Neural cell (in vitro differentiated cells): ENCODE measurements around the gene HSBP1L1. TPM values are rescaled to one million over a fixed set of nuclear protein-coding genes. Genes with fewer than 3 reads are reported as not detected.

Experiments
- H2AFZ ChIP-seq: fragments of 200-600, 300-800 bp; sonication (generic), shearing (Covaris generic); 2 replicates; pipeline ENCODE4 v1.6.0; 2014; ENCODE audit warnings: low read depth, mild to moderate bottlenecking, antibody characterized with exemption, low read length, moderate library complexity
- H3F3A ChIP-seq: fragments of 200-600 bp; shearing (Covaris generic); 2 replicates; pipeline ENCODE4 v1.6.1; 2016; ENCODE audit warnings: mild to moderate bottlenecking, moderate library complexity, mixed read lengths, antibody characterized with exemption, low read length; ENCODE audit not compliant: insufficient read depth, poor library complexity, severe bottlenecking
- H3K27ac ChIP-seq: fragments of 200-600, 300-800 bp; sonication (generic), shearing (Covaris generic); 2 replicates; pipeline ENCODE4 v1.5.1; 2014; ENCODE audit warnings: mild to moderate bottlenecking, low read length, moderate library complexity
- H3K27me3 ChIP-seq: fragments of 300-800, 200-600 bp; sonication (generic), shearing (Covaris generic); 2 replicates; pipeline ENCODE4 v1.6.0; 2014; ENCODE audit warnings: mild to moderate bottlenecking, low read depth, low read length, moderate library complexity; ENCODE audit not compliant: insufficient read depth
- H3K36me3 ChIP-seq: fragments of 300-800, 200-600 bp; sonication (generic), shearing (Covaris generic); 2 replicates; pipeline ENCODE4 v1.5.1; 2014; ENCODE audit warnings: mild to moderate bottlenecking, antibody characterized with exemption, low read length, moderate library complexity; ENCODE audit not compliant: insufficient read depth
- H3K4me2 ChIP-seq: fragments of 300-800, 200-600 bp; sonication (generic), shearing (Covaris generic); 2 replicates; pipeline ENCODE4 v1.6.0; 2014; ENCODE audit warnings: mild to moderate bottlenecking, low read length
- H3K4me3 ChIP-seq: fragments of 300-800, 200-600 bp; sonication (generic), shearing (Covaris generic); 2 replicates; pipeline ENCODE4 v1.5.1; 2014; ENCODE audit warnings: mild to moderate bottlenecking, low read length, moderate library complexity
- H3K79me2 ChIP-seq: fragments of 200-600 bp; shearing (Covaris generic); replicated peaks from 2 replicates; pipeline ENCODE4 v1.6.0; 2014; ENCODE audit warnings: mild to moderate bottlenecking, low read length, moderate library complexity; ENCODE audit not compliant: insufficient read depth
- H3K9ac ChIP-seq: fragments of 300-800, 200-600 bp; sonication (generic), shearing (Covaris generic); 2 replicates; pipeline ENCODE4 v1.6.1; 2016; ENCODE audit warnings: mild to moderate bottlenecking, low read length, mixed read lengths
- H3K9me2 ChIP-seq: fragments of 200-600 bp; shearing (Covaris generic); 2 replicates; pipeline ENCODE4 v1.6.1; 2016; ENCODE audit warnings: mild to moderate bottlenecking, low read length, mixed read lengths; ENCODE audit not compliant: insufficient read depth
- H3K9me3 ChIP-seq: fragments of 200-600, 300-800 bp; sonication (generic), shearing (Covaris generic); 2 replicates; pipeline ENCODE4 v1.6.1; 2016; ENCODE audit warnings: mild to moderate bottlenecking, mixed run types, low read length, moderate library complexity, mixed read lengths
- H4K20me1 ChIP-seq: fragments of 200-600 bp; shearing (Covaris generic); 2 replicates; pipeline ENCODE4 v1.6.1; 2016; ENCODE audit warnings: mild to moderate bottlenecking, mixed run types; ENCODE audit not compliant: insufficient read depth
- EP300 ChIP-seq: fragments of 450-650 bp; conservative IDR thresholded peaks from 2 replicates; pipeline ENCODE4 v1.6.1; 2014; ENCODE audit warnings: antibody characterized with exemption, mild to moderate bottlenecking, moderate library complexity; ENCODE audit not compliant: poor library complexity, severe bottlenecking
- EZH2 ChIP-seq: fragments of 200-600, 300-800 bp; shearing (Covaris generic), sonication (generic); IDR thresholded peaks from 2 replicates; pipeline ENCODE4 v1.6.1; 2014; ENCODE audit warnings: antibody characterized with exemption, low read length, borderline replicate concordance, mild to moderate bottlenecking; ENCODE audit not compliant: insufficient read depth, poor library complexity, severe bottlenecking
- MXI1 ChIP-seq: fragments of 450-650 bp; conservative IDR thresholded peaks from 2 replicates; pipeline ENCODE4 v1.6.1; 2014; ENCODE audit warnings: antibody characterized with exemption, mild to moderate bottlenecking; ENCODE audit not compliant: poor library complexity, severe bottlenecking
- POLR2AphosphoS5 ChIP-seq: IDR thresholded peaks from 2 replicates; pipeline ENCODE4 v1.6.1; 2012
- RAD21 ChIP-seq: fragments of 450-650 bp; conservative IDR thresholded peaks from 2 replicates; pipeline ENCODE4 v1.6.1; 2014; ENCODE audit warnings: antibody characterized with exemption, mild to moderate bottlenecking, moderate library complexity
- SMC3 ChIP-seq: fragments of 450-650 bp; conservative IDR thresholded peaks from 2 replicates; pipeline ENCODE4 v1.6.1; 2014; ENCODE audit warnings: antibody characterized with exemption, mild to moderate bottlenecking, moderate library complexity; ENCODE audit not compliant: poor library complexity
- TAF1 ChIP-seq: IDR thresholded peaks from 2 replicates; pipeline ENCODE4 v1.6.1; 2012; ENCODE audit warnings: low read depth
- polyA plus RNA-seq: library from polyadenylated mRNA; depleted of rRNA; stranded (reverse); fragments of >200 nt; gene quantifications from 2 replicates; pipeline ENCODE4 v1.2.3, GENCODE V29; 2014
- TF ChIP-seq, protein P1 (sequence below): IDR thresholded peaks from 2 replicates; pipeline ENCODE4 v1.6.1; 2012; ENCODE audit warnings: borderline replicate concordance
- TF ChIP-seq, protein P2 (sequence below): fragments of 450-650 bp; IDR thresholded peaks from 2 replicates; pipeline ENCODE4 v1.5.1; 2014; ENCODE audit warnings: antibody characterized with exemption, mild to moderate bottlenecking, moderate library complexity; ENCODE audit not compliant: poor library complexity, severe bottlenecking

The HSBP1L1 gene
- polyA plus RNA-seq, 1 donor from 2014 or later: 0.84 TPM

DNA sequence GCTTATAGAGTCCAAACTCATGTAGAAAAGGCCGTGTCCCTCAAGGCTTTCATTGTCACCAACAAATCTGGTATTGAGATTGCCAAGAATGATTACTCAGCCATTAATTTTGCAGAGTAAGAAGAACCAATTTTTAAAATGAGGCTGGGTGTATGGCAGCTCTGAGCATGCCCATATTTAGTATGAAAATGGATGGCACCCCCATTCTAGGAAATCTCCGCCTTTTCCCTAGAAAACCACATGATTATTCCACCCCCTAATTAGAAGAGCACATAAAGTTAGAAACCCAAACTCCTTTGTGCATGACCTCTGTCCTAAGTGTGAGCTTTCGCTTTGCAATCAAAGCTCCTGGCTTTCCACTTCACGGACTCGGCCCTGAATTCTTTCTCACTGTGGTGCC is 38.0 kb downstream of the HSBP1L1 start:
- Histone ChIP-seq H3K27me3 (no peaks in the 10 kb centered on the region), H3K27ac (no peak overlapping the region), H4K20me1 (no peaks in the 10 kb centered on the region), H3K9me3 (no peaks in the 10 kb centered on the region), H3F3A (no peaks in the 10 kb centered on the region), H3K4me2 (no peak overlapping the region), H3K36me3 (no peaks in the 10 kb centered on the region), H3K9ac (no peak overlapping the region), H3K9me2 (no peaks in the 10 kb centered on the region), H3K79me2 (no peaks in the 10 kb centered on the region), H2AFZ (no peak overlapping the region), H3K4me3 (no peak overlapping the region)
- TF ChIP-seq TAF1 (no peak), MXI1 (no peak), SMC3 (no peak), RAD21 (no peak), EP300 (no peak), POLR2AphosphoS5 (no peak), EZH2 (no peak)
- TF ChIP-seq, protein P1, sequence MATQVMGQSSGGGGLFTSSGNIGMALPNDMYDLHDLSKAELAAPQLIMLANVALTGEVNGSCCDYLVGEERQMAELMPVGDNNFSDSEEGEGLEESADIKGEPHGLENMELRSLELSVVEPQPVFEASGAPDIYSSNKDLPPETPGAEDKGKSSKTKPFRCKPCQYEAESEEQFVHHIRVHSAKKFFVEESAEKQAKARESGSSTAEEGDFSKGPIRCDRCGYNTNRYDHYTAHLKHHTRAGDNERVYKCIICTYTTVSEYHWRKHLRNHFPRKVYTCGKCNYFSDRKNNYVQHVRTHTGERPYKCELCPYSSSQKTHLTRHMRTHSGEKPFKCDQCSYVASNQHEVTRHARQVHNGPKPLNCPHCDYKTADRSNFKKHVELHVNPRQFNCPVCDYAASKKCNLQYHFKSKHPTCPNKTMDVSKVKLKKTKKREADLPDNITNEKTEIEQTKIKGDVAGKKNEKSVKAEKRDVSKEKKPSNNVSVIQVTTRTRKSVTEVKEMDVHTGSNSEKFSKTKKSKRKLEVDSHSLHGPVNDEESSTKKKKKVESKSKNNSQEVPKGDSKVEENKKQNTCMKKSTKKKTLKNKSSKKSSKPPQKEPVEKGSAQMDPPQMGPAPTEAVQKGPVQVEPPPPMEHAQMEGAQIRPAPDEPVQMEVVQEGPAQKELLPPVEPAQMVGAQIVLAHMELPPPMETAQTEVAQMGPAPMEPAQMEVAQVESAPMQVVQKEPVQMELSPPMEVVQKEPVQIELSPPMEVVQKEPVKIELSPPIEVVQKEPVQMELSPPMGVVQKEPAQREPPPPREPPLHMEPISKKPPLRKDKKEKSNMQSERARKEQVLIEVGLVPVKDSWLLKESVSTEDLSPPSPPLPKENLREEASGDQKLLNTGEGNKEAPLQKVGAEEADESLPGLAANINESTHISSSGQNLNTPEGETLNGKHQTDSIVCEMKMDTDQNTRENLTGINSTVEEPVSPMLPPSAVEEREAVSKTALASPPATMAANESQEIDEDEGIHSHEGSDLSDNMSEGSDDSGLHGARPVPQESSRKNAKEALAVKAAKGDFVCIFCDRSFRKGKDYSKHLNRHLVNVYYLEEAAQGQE: no peak
- TF ChIP-seq, protein P2, sequence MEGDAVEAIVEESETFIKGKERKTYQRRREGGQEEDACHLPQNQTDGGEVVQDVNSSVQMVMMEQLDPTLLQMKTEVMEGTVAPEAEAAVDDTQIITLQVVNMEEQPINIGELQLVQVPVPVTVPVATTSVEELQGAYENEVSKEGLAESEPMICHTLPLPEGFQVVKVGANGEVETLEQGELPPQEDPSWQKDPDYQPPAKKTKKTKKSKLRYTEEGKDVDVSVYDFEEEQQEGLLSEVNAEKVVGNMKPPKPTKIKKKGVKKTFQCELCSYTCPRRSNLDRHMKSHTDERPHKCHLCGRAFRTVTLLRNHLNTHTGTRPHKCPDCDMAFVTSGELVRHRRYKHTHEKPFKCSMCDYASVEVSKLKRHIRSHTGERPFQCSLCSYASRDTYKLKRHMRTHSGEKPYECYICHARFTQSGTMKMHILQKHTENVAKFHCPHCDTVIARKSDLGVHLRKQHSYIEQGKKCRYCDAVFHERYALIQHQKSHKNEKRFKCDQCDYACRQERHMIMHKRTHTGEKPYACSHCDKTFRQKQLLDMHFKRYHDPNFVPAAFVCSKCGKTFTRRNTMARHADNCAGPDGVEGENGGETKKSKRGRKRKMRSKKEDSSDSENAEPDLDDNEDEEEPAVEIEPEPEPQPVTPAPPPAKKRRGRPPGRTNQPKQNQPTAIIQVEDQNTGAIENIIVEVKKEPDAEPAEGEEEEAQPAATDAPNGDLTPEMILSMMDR: no peak

DNA sequence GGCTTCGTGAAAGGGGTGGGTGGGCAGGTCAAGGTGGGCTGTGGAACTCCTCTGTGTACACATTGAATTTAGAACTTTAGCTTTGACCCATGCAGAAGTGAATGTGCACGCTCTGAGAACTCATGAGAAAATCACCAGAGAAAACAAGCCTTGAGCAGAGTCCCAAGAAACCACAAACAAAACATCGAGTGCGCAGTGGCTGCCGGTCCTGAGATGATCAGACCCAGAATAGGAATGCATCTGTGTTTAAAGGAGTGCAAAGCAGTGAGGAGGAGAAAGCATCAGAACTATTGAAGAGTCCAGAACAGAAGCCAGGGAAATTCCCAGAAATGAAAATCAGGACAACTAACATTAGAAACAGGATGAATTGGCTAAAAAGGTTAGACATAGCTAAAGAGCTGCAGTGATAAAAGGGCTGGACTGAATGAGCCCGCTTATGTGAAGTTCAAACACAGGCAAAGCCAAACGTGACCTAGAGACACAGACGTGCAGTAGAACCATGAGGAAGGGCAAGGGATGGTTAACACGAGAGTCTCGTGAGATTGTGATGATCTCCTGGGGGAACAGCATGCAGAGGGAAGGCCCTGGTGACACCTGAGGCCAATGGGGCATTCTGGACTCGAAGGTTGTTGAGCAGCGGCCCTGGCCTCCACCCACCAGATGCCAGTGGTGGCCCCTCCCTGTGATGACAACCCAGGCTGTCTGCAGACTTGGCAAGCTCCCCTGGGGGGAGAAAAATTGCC is 40.3 kb downstream of the HSBP1L1 start:
- Histone ChIP-seq H4K20me1 (no peaks in the 10 kb centered on the region), H3K4me3 (no peak overlapping the region), H3K36me3 (no peaks in the 10 kb centered on the region), H2AFZ (no peak overlapping the region), H3F3A (no peaks in the 10 kb centered on the region), H3K27me3 (no peaks in the 10 kb centered on the region), H3K4me2 (no peak overlapping the region), H3K27ac (no peak overlapping the region), H3K79me2 (no peaks in the 10 kb centered on the region), H3K9me2 (no peaks in the 10 kb centered on the region), H3K9ac (no peak overlapping the region), H3K9me3 (peaks cover 4% of the 10 kb centered on the region)
- TF ChIP-seq POLR2AphosphoS5 (no peak), EZH2 (no peak), EP300 (no peak), RAD21 (no peak), TAF1 (no peak), MXI1 (no peak), SMC3 (no peak)
- TF ChIP-seq, protein P2: no peak
- TF ChIP-seq, protein P1: no peak
